ENCODE measurements around the gene CCNT1. TPM values are rescaled to one million over a fixed set of nuclear protein-coding genes. Genes with fewer than 3 reads are reported as not detected.

Gene CCNT1
- total and polyA plus RNA-seq, 2 of the 4 experiments (the other 2 are of a cell fraction), result 9.0 to 74.0 TPM

GRCh38 chr12:48694038-48694437, 22.5 kb downstream of the CCNT1 start:
- peaks cover 44% of the 10 kb centered on the region for H3K36me3 ChIP-seq (ENCODE audit: control insufficient read depth, insufficient read depth, low read length)
- no peaks in the 10 kb centered on the region for H3K9me3 ChIP-seq (ENCODE audit: control insufficient read depth, insufficient read depth, low read length)
- no peak for TF ChIP-seq MXI1 (IDR thresholded peaks at IDR 0.05; ENCODE audit: borderline replicate concordance, low read depth, low read length)
- TF ChIP-seq CEBPB (IDR thresholded peaks at IDR 0.05; ENCODE audit: low read depth, low read length), result no peak
- TF ChIP-seq SMC3 (IDR thresholded peaks at IDR 0.05; ENCODE audit: low read depth, low read length), result no peak
- no peak for TF ChIP-seq RCOR1 (IDR thresholded peaks at IDR 0.05; ENCODE audit: insufficient replicate concordance, low read length)
- TF ChIP-seq RFX5 (IDR thresholded peaks at IDR 0.05; ENCODE audit: low read depth, low read length), result no peak
- TF ChIP-seq ELK1 (IDR thresholded peaks at IDR 0.05; ENCODE audit: borderline replicate concordance, low read depth, low read length), result no peak
- no peak for TF ChIP-seq MAZ (IDR thresholded peaks at IDR 0.05; ENCODE audit: borderline replicate concordance, low read depth, low read length)
- TF ChIP-seq, protein P1, sequence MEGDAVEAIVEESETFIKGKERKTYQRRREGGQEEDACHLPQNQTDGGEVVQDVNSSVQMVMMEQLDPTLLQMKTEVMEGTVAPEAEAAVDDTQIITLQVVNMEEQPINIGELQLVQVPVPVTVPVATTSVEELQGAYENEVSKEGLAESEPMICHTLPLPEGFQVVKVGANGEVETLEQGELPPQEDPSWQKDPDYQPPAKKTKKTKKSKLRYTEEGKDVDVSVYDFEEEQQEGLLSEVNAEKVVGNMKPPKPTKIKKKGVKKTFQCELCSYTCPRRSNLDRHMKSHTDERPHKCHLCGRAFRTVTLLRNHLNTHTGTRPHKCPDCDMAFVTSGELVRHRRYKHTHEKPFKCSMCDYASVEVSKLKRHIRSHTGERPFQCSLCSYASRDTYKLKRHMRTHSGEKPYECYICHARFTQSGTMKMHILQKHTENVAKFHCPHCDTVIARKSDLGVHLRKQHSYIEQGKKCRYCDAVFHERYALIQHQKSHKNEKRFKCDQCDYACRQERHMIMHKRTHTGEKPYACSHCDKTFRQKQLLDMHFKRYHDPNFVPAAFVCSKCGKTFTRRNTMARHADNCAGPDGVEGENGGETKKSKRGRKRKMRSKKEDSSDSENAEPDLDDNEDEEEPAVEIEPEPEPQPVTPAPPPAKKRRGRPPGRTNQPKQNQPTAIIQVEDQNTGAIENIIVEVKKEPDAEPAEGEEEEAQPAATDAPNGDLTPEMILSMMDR (conservative IDR thresholded peaks at IDR 0.05; ENCODE audit: low read depth, low read length), result no peak
- no peak for TF ChIP-seq RAD21 (IDR thresholded peaks at IDR 0.05; ENCODE audit: low read length)
- TF ChIP-seq POLR2A (IDR thresholded peaks at IDR 0.05; ENCODE audit: low read depth, low read length), result no peak
- H3K56ac ChIP-seq (ENCODE audit: extremely low read depth, insufficient read depth, low read length), result no peak overlapping the region
- no peak overlapping the region for H2AFZ ChIP-seq (replicated peaks; ENCODE audit: low read length, poor library complexity)
- H4K20me1 ChIP-seq (ENCODE audit: insufficient read depth, low read length), result no peaks in the 10 kb centered on the region
- no peak overlapping the region for H4K5ac ChIP-seq (ENCODE audit: low read depth, low read length)
- H3K23ac ChIP-seq (ENCODE audit: low read depth, low read length), result no peak overlapping the region
- no peak overlapping the region for H2BK120ac ChIP-seq (ENCODE audit: low read depth, low read length)
- H2BK20ac ChIP-seq (ENCODE audit: low read depth, low read length), result no peak overlapping the region
- no peak overlapping the region for H3K4me3 ChIP-seq (ENCODE audit: insufficient read depth, low read depth, low read length)
- ATAC-seq (ENCODE audit: low read depth) (no peak), DNase-seq (no peak)
- dilution Hi-C loops (cut with HindIII; ENCODE audit: low sequenced_read_pairs, unreplicated experiment) (no loop called here), intact Hi-C loops (cut with micrococcal nuclease) (no loop called here), in situ Hi-C loops (cut with MboI; ENCODE audit: low sequenced_read_pairs) (no loop called here)
- H3K4me2 ChIP-seq (ENCODE audit: low read depth, low read length), result no peak overlapping the region
- no CpG with 5 or more reads among the region's 6 CpGs for WGBS, 2 experiments (ENCODE audit: extremely low coverage in 2 of 2, insufficient read length in 1 of 2)
- no TSS peak for BruUV-seq (replicated peaks)
- H4K91ac ChIP-seq (ENCODE audit: insufficient read depth, low read depth, low read length), result no peak overlapping the region
- H2AK5ac ChIP-seq (ENCODE audit: low read depth, low read length), result no peak overlapping the region
- ChIA-PET POLR2A (ENCODE audit: unreplicated experiment) (no interaction called here), CTCF (interaction anchor here (1.2 kb wide), 1 partner anchor 11 kb away, joined by 3 read pairs; no protein-coding TSS in a partner anchor)
- no peak overlapping the region for H3K18ac ChIP-seq (ENCODE audit: low read depth, low read length)
- H4K8ac ChIP-seq (ENCODE audit: low read depth in 2 of 2, low read length in 2 of 2), result no peak overlapping the region
- H3K14ac ChIP-seq (replicated peaks; ENCODE audit: low read depth, low read length), result no peak overlapping the region
- 0 out of 2 replicates have a peak, but pooled peaks cover 2% of the 10 kb centered on the region for H3K4me1 ChIP-seq (ENCODE audit: control insufficient read depth, insufficient read depth, low read length)
- peaks cover 32 to 42% of the 10 kb centered on the region in 2 experiments for H3K79me1 ChIP-seq (ENCODE audit: low read depth in 1 of 2, low read length in 2 of 2)
- H3K4ac ChIP-seq (ENCODE audit: low read depth, low read length), result no peak overlapping the region
- H3K27ac ChIP-seq (ENCODE audit: insufficient read depth, low read length), result no peak overlapping the region
- no peak overlapping the region for H2BK5ac ChIP-seq (ENCODE audit: low read depth, low read length, poor library complexity, severe bottlenecking)
- H3K9me1 ChIP-seq (ENCODE audit: insufficient read depth, low read length), result 0 out of 2 replicates have a peak, but pooled peaks cover 2% of the 10 kb centered on the region
- no peak overlapping the region for H2BK15ac ChIP-seq (ENCODE audit: low read depth, low read length)
- no peak overlapping the region for H2AK9ac ChIP-seq (replicated peaks; ENCODE audit: low read depth, low read length, poor library complexity)
- no peak overlapping the region for H3K9ac ChIP-seq (ENCODE audit: low read depth, low read length)
- no peaks in the 10 kb centered on the region for H3K27me3 ChIP-seq (ENCODE audit: control insufficient read depth, insufficient read depth, low read length)
